Spleen (tissue), 7 donors: ENCODE data around the gene PIR.

ENCODE experiments used
- CTCF ChIP-seq, 11 experiments: fragments of 200-600 bp in 7 of 11; fragments of 450-650 bp in 4 of 11; sonication (generic) in 4 of 11; IDR thresholded peaks in 8 of 11; conservative IDR thresholded peaks in 3 of 11; 1 replicate in 7 of 11; 2 replicates in 4 of 11; pipeline versions ENCODE4 v1.4.0 to v1.8.0; 2016 to 2021; ENCODE audit warnings: antibody characterized with exemption in 11 of 11, inconsistent platforms in 4 of 11, mild to moderate bottlenecking in 1 of 11
- POLR2A ChIP-seq, 3 donors: fragments of 450-650 bp; IDR thresholded peaks; one replicate each; pipeline ENCODE4 v1.5.1; 2017; ENCODE audit warnings: antibody characterized with exemption in 3 of 3, mild to moderate bottlenecking in 1 of 3
- POLR2AphosphoS5 ChIP-seq, 3 donors: sonication (generic); formaldehyde crosslinking; IDR thresholded peaks; one replicate each; pipeline ENCODE4 v1.5.1; 2017; ENCODE audit warnings: antibody characterized with exemption in 3 of 3
- donor health status: DM: no; HTN: no; CAD: no; lungs with moderate emphysema.
- donor health status: DM: no; HTN: no; CAD: no.
- donor health status: DM: no; HTN: no; CAD: no.

GRCh38 chrX:15514279-15514678 lies 21.1 kb upstream of the PIR start:
- no peak for TF ChIP-seq POLR2A (IDR thresholded peaks at IDR 0.05)
- no peak for TF ChIP-seq CTCF (IDR thresholded peaks at IDR 0.05 in 8 of 11, conservative IDR thresholded peaks at IDR 0.05 in 3 of 11)
- TF ChIP-seq POLR2AphosphoS5 (IDR thresholded peaks at IDR 0.05): no peak
